ENCODE results near the gene SPHKAP.
"Not testable (repeated sequence)": the region's sequence is repeated elsewhere in the genome, so short reads cannot be mapped to it uniquely, and the experiment has no call there.

The SPHKAP gene

GRCh38 chr2:228039752-228040534 lies 141.5 kb downstream of the SPHKAP start:
- peak in 1 of 56 donors; percentile 3 for DNase-seq

DNA sequence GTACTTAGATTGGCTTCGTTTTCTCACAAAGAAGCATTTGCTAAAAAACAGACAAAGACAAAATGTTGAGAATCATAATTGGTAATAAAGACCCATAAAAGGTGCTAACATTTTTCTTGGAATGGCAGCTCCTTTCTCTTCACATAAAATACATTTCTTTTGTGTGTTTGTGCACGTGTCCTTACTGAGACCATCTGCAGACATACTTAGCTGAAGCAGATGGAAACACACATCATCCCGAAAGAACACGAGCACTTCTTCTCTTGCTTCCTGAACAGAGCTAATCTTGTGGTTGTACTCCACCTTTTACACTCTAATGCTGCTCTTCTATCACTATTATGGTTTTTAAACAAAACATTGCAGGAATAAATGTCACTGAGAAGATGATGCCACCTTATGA lies 142.5 kb downstream of the SPHKAP start:
- no peak for DNase-seq

DNA sequence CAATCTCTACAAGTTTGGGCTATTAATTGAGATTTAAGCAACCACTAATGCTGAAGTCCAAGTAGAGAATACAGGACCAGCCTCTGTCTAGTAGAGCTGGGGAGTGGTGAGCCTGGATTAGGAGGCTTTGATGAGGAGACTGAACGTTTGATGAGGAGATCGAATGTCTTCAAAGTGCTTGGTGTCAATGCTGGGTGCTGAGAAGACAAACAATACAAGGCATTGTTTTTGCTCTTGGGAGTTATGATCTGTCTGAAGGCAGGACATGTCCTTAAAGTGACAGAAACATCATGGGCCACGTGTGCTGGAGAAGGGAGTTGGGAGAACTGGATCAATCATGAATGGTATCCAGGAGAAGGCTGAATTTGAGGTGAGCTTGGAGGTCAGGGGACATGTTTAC lies 143.6 kb downstream of the SPHKAP start:
- no peak for DNase-seq

DNA sequence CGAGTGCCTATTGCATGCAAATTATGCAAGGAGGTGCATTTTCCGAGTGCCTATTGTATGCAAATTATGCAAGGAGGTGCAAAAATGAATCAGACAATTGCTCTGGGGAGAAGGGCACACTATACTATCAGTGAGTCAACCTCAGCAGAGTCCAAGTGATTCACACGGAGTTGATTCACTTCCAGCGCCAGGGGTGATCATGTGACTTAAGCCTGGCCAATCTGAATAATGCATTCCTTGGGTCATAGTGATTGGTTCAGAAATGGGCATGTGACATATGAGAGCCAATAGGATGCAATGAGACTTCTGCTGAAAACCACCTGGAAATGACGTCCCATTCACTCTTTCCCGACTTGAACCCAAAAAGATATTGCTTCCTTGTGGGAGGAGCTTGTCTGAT lies 157.9 kb downstream of the SPHKAP start:
- DNase-seq: no peak

DNA sequence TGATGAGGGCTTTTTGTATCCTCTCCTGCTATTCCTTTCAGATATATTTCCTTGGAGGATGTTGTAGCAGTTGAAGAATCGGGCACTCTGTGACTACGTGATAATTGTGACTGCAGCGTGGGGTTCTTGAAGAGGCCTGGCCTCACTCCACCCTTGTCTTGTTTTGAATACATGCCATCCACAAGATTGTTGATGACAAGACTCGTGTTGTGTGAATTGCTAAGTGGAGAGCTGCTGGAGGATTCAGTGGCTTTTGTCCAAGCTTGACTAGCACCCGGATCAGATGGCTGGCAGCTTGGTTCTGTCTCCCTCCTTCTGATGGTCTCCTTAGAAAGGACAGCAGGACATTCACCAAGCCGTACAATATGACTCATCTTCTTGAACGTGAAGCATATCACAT lies 163.2 kb downstream of the SPHKAP start:
- DNase-seq: no peak

- peak in 6 of 56 donors; percentile 1 to 25 (median 6) for DNase-seq
Observed at GRCh38 chr2:228017784-228018183, 163.7 kb downstream of the SPHKAP start.

- DNase-seq: no peak
Observed at GRCh38 chr2:228016402-228016801, 165.1 kb downstream of the SPHKAP start.

- DNase-seq: no peak
Observed at GRCh38 chr2:228015741-228016140, 165.7 kb downstream of the SPHKAP start.

DNA sequence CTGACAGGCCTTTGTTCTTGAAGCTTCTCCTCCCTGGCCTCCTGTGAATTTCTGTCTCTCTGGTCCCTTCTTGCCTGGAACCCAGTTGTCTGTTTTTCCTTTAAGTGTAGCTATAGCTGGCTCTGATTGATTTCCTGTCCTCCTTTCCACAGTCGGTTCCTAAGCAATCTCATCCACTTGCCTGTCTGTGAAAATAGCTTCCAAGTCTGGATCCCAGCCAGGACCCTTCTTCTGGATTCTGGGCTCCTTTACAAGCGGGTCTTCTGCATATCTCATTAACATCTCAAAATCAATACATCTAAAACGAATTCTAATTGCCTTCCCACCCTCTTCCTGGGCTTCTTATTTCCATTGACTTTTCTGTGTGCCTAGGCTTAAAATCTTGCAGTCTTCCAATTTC lies 185.1 kb downstream of the SPHKAP start:
- DNase-seq: no peak

GRCh38 chr2:227990937-227991336 lies 190.6 kb downstream of the SPHKAP start:
- no peak for DNase-seq

DNA sequence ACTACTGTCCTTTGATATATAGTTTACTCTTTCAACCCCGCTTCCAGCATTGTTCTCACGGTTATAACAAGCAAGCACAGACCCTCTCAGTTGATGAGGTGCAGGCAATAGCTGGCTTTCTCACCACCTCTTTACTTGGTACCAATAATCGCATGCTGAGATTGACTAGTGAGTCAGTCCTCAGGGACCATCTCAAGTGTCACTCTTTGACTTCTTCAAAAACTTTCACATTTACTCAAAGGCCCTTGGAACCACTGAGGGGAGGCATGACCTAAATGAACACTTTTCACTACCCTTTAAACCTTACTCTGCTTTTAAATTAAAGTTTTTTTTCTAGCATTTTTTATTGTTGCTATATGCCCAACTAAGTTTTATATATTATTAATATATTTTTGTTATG lies 208.2 kb downstream of the SPHKAP start:
- DNase-seq: no peak

DNA sequence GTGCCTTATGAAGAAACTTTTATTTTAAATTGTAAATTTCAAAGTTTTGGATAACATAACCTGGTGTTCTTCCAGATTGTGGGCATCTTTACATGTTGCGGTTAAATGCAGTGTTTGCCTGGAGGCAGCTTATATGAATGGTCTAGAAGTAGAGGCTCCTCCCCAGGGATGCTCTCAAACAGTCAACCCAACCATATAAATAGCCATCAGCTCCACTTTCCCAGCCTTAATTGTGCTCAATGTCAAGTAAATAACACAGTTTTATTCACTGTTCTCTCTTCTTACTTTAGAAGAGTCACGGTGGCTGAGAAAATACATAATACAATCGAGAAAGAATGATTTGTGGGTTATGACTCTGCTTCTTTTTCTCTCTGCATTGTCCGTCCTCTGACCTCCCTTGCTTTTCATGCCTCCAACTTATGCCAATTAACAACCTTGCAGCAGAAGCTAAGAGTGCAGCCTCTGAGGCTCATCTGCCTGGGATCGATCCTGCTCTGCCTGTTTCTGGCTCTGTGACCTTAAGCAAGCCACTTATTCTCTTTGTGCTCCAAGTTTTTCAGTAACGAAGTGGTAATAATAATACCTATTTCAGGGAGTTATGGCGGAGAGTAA lies 209.8 kb downstream of the SPHKAP start:
- no peak for DNase-seq

DNA sequence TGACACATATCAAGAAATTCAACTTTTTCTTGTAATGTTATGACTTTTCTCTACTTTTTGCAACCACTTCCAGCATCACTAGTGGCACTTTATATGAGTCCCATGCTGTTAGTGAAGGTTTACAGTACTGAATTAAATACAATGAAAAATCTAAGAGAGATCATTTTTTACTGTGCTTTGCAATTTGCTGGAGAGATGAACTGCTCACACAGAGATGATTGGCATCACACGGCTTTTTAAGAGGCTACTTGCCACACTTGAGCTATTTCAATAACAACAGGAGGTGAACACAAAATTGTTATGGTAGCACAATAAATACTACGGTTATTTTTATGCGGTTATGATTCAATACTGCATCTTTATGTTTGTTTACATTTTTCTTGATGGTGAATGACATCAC lies 221.2 kb downstream of the SPHKAP start:
- no peak for DNase-seq

DNA sequence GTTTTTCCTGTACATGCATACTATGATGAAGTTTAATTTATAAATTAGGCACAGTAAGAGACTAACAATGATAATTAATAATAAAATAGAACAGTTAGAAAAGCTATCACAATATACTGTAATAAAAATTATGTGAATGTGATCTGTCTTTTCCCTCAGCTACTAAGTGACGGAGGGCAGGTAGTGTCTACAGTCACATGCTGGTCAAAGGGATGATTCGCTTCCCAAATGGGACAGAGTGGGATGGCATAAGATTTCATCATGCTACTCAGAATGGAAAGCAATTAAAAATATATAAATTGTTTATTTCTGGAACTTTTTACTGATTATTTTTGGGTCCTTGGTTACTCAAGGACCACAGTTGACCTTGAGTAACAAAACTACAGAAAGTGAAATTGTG lies 238.5 kb downstream of the SPHKAP start:
- DNase-seq: no peak

GRCh38 chr2:227942021-227942420 lies 239.5 kb downstream of the SPHKAP start:
- no peak for DNase-seq

DNA sequence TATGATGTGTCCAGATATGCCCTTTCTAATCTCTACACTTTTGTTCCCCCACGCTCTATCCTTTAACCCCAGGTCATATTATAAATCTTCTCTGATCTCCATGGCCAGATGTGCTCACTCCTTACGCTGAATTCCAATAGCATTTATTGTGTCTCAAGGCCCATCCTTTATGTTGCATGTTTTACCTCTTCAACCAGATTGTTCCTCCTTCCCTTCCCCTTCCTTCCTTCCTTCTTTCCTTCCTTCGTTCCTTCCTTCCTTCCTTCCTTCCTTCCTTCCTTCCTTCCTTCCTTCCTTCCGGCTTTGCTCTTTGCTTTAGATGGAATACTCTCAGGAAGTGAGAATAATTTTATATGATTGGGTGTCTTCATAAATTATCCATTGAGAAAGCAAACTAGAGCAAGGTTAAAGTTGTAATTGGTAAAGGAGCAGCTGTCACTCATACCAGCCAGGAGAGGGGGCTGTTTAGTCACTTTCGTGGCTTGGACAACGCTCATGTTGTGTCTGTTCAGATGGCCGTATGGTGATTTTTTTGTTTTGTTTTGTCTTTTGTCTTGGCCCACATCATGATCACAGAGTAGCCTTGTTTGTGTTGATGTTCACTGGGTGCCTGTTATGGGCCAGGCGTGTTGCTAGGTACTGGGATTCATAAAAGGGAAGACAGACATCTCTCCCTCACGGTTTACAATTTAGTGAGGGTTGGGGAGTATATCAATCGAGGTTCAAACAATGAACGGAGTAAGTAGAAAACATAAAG lies 242.0 kb downstream of the SPHKAP start:
- DNase-seq: peak in 43 of 56 donors; percentile 1 to 70 (median 18)

GRCh38 chr2:227936249-227936648 lies 245.2 kb downstream of the SPHKAP start:
- DNase-seq: not testable (repeated sequence)

DNA sequence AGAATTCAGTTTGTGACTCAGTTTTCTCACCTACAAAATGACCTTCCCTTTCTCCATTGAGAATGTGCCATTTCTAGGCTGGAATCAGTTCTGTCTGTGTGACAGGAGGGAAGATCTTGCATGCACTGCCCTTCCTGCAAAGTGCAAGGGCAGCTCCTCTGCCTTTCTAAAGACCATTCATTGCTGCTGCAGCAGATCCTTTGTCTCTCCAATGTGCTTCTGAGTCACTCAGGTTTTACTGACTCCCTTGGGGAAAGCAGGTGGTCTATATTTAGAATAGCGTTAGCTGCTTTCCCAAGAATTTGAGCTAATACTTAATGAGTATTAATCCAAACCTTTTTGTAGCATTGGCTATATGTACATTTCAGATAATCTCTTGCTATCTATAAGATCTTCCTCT lies 247.6 kb downstream of the SPHKAP start:
- DNase-seq: no peak

- no peak for DNase-seq
Observed at GRCh38 chr2:227932403-227932802, 249.1 kb downstream of the SPHKAP start.

DNA sequence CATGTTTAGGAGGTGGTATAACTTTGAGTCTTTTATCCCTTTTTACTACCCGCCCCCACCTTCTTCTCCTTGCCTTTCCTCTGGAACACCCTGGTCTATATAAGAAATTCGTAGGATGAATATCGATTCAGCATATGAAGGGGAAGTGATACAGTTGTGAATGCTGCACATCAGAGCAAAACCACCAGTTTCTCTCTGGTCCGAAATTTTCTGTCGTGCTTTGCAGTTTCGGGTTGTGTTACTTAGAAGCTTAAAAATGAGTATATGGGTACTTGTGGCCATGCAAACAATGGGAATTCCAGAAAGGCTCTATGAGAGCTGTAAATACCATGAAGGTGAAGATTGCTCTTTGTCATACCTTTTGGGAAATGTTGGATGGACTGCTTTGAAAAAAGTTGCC lies 249.5 kb downstream of the SPHKAP start:
- DNase-seq: no peak
